ENCODE measurements around the gene CLNK. TPM values are rescaled to one million over a fixed set of nuclear protein-coding genes. Genes with fewer than 3 reads are reported as not detected.

Gene CLNK
- total RNA-seq, 3 donors from 2014 or later, result 0.11 TPM; not detected in 1

GRCh38 chr4:10715696-10716095 is 31.1 kb upstream of the CLNK start:
- peaks cover 1% of the 10 kb centered on the region for H3K27me3 Mint-ChIP-seq (ENCODE audit: low read depth)
- no peak overlapping the region for H3K4me3 Mint-ChIP-seq
- H3K4me1 Mint-ChIP-seq (ENCODE audit: low read depth), result peaks cover 2% of the 10 kb centered on the region
- H3K36me3 Mint-ChIP-seq (ENCODE audit: insufficient read depth), result no peaks in the 10 kb centered on the region
- DNase-seq (no peak), ATAC-seq (no peak)
- peaks cover 3% of the 10 kb centered on the region for H3K9me3 Mint-ChIP-seq

- Mint-ChIP-seq H3K9me3 (peaks cover 3% of the 10 kb centered on the region), H3K36me3 (ENCODE audit: insufficient read depth) (no peaks in the 10 kb centered on the region), H3K4me1 (ENCODE audit: low read depth) (no peaks in the 10 kb centered on the region), H3K4me3 (no peak overlapping the region), H3K27me3 (ENCODE audit: low read depth) (peaks cover 1% of the 10 kb centered on the region)
- ATAC-seq (no peak), DNase-seq (no peak)
Observed at GRCh38 chr4:10715135-10715534, 30.6 kb upstream of the CLNK start.

- no peaks in the 10 kb centered on the region for H3K4me1 Mint-ChIP-seq (ENCODE audit: low read depth)
- no peak for ATAC-seq
- peaks cover 3% of the 10 kb centered on the region for H3K9me3 Mint-ChIP-seq
- H3K27me3 Mint-ChIP-seq (ENCODE audit: low read depth), result no peaks in the 10 kb centered on the region
- no peak overlapping the region for H3K4me3 Mint-ChIP-seq
- no peak for DNase-seq
- H3K36me3 Mint-ChIP-seq (ENCODE audit: insufficient read depth), result no peaks in the 10 kb centered on the region
Observed at GRCh38 chr4:10713591-10713990, 29.0 kb upstream of the CLNK start.

- H3K4me3 Mint-ChIP-seq, result no peak overlapping the region
- H3K4me1 Mint-ChIP-seq (ENCODE audit: low read depth), result no peaks in the 10 kb centered on the region
- no peaks in the 10 kb centered on the region for H3K9me3 Mint-ChIP-seq
- DNase-seq (no peak), ATAC-seq (no peak)
- H3K27me3 Mint-ChIP-seq (ENCODE audit: low read depth), result no peaks in the 10 kb centered on the region
- H3K36me3 Mint-ChIP-seq (ENCODE audit: insufficient read depth), result no peaks in the 10 kb centered on the region
Observed at GRCh38 chr4:10706236-10706635, 21.7 kb upstream of the CLNK start.

GRCh38 chr4:10704430-10704810 is 19.9 kb upstream of the CLNK start:
- DNase-seq (no peak), ATAC-seq (no peak)
- Mint-ChIP-seq H3K4me3 (no peak overlapping the region), H3K9me3 (no peaks in the 10 kb centered on the region), H3K36me3 (ENCODE audit: insufficient read depth) (no peaks in the 10 kb centered on the region), H3K27me3 (ENCODE audit: low read depth) (no peaks in the 10 kb centered on the region), H3K4me1 (ENCODE audit: low read depth) (no peaks in the 10 kb centered on the region)

GRCh38 chr4:10703766-10704429 is 19.3 kb upstream of the CLNK start:
- no peak for ATAC-seq
- no peaks in the 10 kb centered on the region for H3K4me1 Mint-ChIP-seq (ENCODE audit: low read depth)
- no peaks in the 10 kb centered on the region for H3K27me3 Mint-ChIP-seq (ENCODE audit: low read depth)
- peaks cover 3% of the 10 kb centered on the region for H3K9me3 Mint-ChIP-seq
- H3K4me3 Mint-ChIP-seq, result no peak overlapping the region
- H3K36me3 Mint-ChIP-seq (ENCODE audit: insufficient read depth), result no peaks in the 10 kb centered on the region
- DNase-seq, result no peak

GRCh38 chr4:10703156-10703555 is 18.6 kb upstream of the CLNK start:
- Mint-ChIP-seq H3K36me3 (ENCODE audit: insufficient read depth) (no peaks in the 10 kb centered on the region), H3K27me3 (ENCODE audit: low read depth) (no peaks in the 10 kb centered on the region), H3K9me3 (peaks cover 5% of the 10 kb centered on the region), H3K4me3 (no peak overlapping the region), H3K4me1 (ENCODE audit: low read depth) (no peaks in the 10 kb centered on the region)
- DNase-seq (no peak), ATAC-seq (no peak)

- no peak overlapping the region for H3K4me3 Mint-ChIP-seq
- DNase-seq (no peak), ATAC-seq (no peak)
- H3K9me3 Mint-ChIP-seq, result peaks cover 5% of the 10 kb centered on the region
- H3K4me1 Mint-ChIP-seq (ENCODE audit: low read depth), result no peaks in the 10 kb centered on the region
- no peaks in the 10 kb centered on the region for H3K36me3 Mint-ChIP-seq (ENCODE audit: insufficient read depth)
- no peaks in the 10 kb centered on the region for H3K27me3 Mint-ChIP-seq (ENCODE audit: low read depth)
Observed at GRCh38 chr4:10701702-10702460, 17.3 kb upstream of the CLNK start.

GRCh38 chr4:10701161-10701560 is 16.6 kb upstream of the CLNK start:
- Mint-ChIP-seq H3K36me3 (ENCODE audit: insufficient read depth) (no peaks in the 10 kb centered on the region), H3K4me3 (no peak overlapping the region), H3K27me3 (ENCODE audit: low read depth) (no peaks in the 10 kb centered on the region), H3K4me1 (ENCODE audit: low read depth) (no peaks in the 10 kb centered on the region), H3K9me3 (peaks cover 5% of the 10 kb centered on the region)
- DNase-seq, result no peak
- no peak for ATAC-seq

GRCh38 chr4:10698172-10698571 is 13.6 kb upstream of the CLNK start:
- Mint-ChIP-seq H3K36me3 (ENCODE audit: insufficient read depth) (no peaks in the 10 kb centered on the region), H3K27me3 (ENCODE audit: low read depth) (no peaks in the 10 kb centered on the region), H3K4me1 (ENCODE audit: low read depth) (no peaks in the 10 kb centered on the region), H3K4me3 (no peak overlapping the region), H3K9me3 (peaks cover 7% of the 10 kb centered on the region)
- DNase-seq (no peak), ATAC-seq (no peak)

- Mint-ChIP-seq H3K27me3 (ENCODE audit: low read depth) (no peaks in the 10 kb centered on the region), H3K4me1 (ENCODE audit: low read depth) (no peaks in the 10 kb centered on the region), H3K9me3 (peaks cover 9% of the 10 kb centered on the region), H3K36me3 (ENCODE audit: insufficient read depth) (no peaks in the 10 kb centered on the region), H3K4me3 (no peak overlapping the region)
- ATAC-seq, result no peak
- no peak for DNase-seq
Observed at GRCh38 chr4:10697086-10697485, 12.5 kb upstream of the CLNK start.

GRCh38 chr4:10696253-10696652 is 11.7 kb upstream of the CLNK start:
- Mint-ChIP-seq H3K36me3 (ENCODE audit: insufficient read depth) (no peaks in the 10 kb centered on the region), H3K9me3 (peaks cover 9% of the 10 kb centered on the region), H3K4me1 (ENCODE audit: low read depth) (no peaks in the 10 kb centered on the region), H3K4me3 (no peak overlapping the region), H3K27me3 (ENCODE audit: low read depth) (no peaks in the 10 kb centered on the region)
- no peak for ATAC-seq
- no peak for DNase-seq

- no peaks in the 10 kb centered on the region for H3K27me3 Mint-ChIP-seq (ENCODE audit: low read depth)
- DNase-seq (no peak), ATAC-seq (no peak)
- no peaks in the 10 kb centered on the region for H3K36me3 Mint-ChIP-seq (ENCODE audit: insufficient read depth)
- no peak overlapping the region for H3K4me3 Mint-ChIP-seq
- no peaks in the 10 kb centered on the region for H3K4me1 Mint-ChIP-seq (ENCODE audit: low read depth)
- peaks cover 9% of the 10 kb centered on the region for H3K9me3 Mint-ChIP-seq
Observed at GRCh38 chr4:10694828-10695209, 10.3 kb upstream of the CLNK start.

GRCh38 chr4:10694151-10694827 is 9.7 kb upstream of the CLNK start:
- no peaks in the 10 kb centered on the region for H3K4me1 Mint-ChIP-seq (ENCODE audit: low read depth)
- no peak for ATAC-seq

GRCh38 chr4:10691651-10692050 is 7.1 kb upstream of the CLNK start:
- ATAC-seq (no peak), DNase-seq (no peak)
- no peaks in the 10 kb centered on the region for H3K36me3 Mint-ChIP-seq (ENCODE audit: insufficient read depth)
- no peak overlapping the region for H3K4me3 Mint-ChIP-seq
- peaks cover 3% of the 10 kb centered on the region for H3K9me3 Mint-ChIP-seq
- no peaks in the 10 kb centered on the region for H3K27me3 Mint-ChIP-seq (ENCODE audit: low read depth)
- no peaks in the 10 kb centered on the region for H3K4me1 Mint-ChIP-seq (ENCODE audit: low read depth)

More at GRCh38 chr4:10694151-10694827, 9.7 kb upstream of the CLNK start:
- Mint-ChIP-seq H3K4me3 (no peak overlapping the region), H3K36me3 (ENCODE audit: insufficient read depth) (no peaks in the 10 kb centered on the region), H3K27me3 (ENCODE audit: low read depth) (no peaks in the 10 kb centered on the region), H3K9me3 (peaks cover 9% of the 10 kb centered on the region)
- DNase-seq, result no peak

All from activated T-cell treated with anti-CD3 and anti-CD28 coated beads, Interleukin-2, amount 50 U/mL, for 4 hours (primary cell).